Stimulated activated CD4-positive, alpha-beta T cell treated with anti-CD3 and anti-CD28 coated beads, Interleukin-4, amount 100 ng/mL, for 48 hours (primary cell): ENCODE measurements around the gene PROM1.

Source experiments
- DNase-seq, 2 donors: peaks; one replicate each; pipeline ENCODE4 v3.0.0-alpha.2; 2020; ENCODE audit warnings: low read depth in 2 of 2

The PROM1 gene

DNA sequence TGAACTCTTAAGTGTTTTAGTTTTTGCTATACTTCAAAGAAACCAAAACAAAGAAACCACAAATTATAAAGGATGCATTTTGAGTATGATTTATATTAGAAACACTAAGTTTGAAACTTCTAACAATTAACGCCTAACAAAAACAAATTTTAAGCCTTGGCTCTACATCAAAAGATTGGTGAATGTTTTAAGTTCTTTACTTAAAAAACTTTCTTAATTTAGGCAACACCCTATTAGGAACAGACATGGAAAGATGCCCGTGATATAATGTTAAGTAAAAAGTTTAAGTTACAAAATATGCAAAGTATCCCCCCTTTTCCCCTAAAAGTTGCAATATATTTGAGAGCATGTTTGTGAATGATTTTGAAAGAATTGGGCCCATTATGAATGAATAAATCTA, 21.2 kb downstream of the PROM1 start:
- no peak for DNase-seq

DNA sequence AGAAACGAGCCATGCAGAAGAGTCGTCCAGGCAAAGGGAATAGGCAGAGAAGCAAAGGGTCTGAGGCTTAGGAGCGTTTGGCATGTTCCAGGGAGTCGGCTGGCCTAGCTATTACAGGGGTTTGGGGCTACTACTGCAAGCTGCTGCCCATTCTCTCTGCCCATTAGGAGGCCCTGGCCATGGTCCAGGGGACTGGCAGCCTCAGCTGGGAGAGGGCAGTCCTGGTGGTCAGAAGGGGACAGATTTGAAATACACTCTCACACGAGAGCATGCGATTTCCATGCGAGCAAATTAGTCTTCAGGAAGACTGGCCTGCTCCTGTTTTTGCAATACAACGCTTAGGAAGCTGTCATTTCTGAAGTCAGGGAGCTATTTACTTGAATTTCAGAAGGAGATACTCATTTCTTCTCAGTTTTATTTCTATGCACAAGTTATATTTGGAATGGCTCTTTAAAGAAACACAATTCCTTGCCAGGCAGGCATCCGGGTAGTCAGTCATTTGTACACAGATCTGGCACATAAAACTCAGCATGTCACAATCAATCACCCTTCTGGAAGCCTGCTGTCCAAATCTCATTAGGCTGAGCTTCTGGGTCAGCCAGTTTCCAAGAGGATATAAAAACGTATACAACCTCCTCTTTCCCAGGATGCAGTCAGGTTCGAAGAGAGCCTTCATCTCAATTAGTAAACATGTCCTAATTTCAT, 27.0 kb downstream of the PROM1 start:
- DNase-seq: no peak

GRCh38 chr4:16055873-16056272, 27.9 kb downstream of the PROM1 start:
- no peak for DNase-seq

DNA sequence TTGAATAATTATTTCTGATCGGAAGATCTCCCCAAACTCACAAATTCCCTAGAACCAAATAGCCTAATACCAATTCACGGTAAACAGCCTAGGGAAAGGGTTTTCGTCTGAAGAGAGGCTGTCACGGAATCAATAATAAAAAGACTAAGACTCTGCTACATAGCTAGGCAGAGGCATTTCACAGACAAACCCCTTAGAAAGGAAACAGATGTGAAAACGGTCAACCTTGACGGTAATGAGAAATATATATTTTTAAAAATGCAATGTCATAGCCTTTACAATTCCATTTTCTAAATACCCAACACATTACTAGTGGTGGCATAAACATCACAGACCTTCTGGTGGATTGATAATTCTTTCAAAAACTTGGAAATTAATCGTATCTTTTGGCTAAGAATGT, 28.4 kb downstream of the PROM1 start:
- DNase-seq: no peak

- no peak for DNase-seq
Measured at GRCh38 chr4:16052939-16053338, 30.9 kb downstream of the PROM1 start.

DNA sequence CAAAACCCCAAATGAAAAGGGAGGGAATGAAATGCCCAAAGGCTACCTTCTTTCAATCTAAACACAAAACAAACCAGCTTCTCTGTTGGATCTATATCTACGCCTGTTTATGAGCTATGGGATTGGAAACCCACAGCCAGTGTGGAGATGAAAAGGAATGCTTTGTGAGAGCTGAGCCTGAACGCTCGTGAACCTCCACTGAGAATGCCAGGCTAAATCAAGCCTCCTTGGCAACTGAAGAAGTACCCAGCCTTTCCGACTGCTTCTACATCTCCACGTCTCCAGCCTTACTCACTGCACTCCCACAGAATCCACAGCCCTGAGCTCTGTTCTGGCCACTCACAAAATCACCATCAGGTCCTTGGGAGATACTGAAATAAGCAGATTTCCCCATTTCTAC, 31.8 kb downstream of the PROM1 start:
- DNase-seq: no peak

DNA sequence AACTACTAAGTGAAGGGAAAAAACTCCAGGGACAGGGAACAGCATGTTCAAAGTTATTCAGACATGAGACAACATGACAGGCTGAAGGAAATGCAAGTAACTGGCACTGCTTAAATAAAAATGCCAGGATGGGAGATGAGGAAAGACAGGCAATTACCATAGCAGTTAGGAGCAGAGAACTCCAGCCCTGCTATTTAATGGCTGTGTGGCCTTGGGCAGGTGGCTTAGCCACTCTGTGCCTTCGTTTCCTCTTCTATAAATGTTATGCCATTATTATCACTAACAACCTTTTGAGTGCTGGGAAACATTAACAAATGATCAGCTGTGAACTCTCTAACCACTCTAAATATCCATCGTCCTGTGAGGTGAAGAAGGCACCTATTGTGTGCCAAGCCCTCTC, 32.7 kb downstream of the PROM1 start:
- no peak for DNase-seq

DNA sequence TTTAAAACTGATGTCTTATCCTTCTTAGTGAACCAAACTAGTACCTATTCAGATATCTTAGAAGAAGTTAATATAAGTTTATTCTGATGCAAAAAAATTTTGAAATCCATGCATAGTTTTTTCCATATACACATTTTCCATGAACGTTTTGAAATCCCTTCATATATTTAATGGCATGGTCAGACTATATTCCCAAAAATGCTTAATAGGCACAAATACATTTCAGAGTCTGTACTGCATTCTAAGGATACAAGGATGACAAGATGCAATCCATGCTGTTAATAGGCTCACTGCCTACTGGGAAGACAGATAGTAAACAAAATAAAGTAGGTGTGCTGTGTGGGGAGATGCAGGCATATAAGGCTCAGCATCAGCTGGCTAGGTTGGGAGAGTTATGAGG, 33.2 kb downstream of the PROM1 start:
- no peak for DNase-seq

DNA sequence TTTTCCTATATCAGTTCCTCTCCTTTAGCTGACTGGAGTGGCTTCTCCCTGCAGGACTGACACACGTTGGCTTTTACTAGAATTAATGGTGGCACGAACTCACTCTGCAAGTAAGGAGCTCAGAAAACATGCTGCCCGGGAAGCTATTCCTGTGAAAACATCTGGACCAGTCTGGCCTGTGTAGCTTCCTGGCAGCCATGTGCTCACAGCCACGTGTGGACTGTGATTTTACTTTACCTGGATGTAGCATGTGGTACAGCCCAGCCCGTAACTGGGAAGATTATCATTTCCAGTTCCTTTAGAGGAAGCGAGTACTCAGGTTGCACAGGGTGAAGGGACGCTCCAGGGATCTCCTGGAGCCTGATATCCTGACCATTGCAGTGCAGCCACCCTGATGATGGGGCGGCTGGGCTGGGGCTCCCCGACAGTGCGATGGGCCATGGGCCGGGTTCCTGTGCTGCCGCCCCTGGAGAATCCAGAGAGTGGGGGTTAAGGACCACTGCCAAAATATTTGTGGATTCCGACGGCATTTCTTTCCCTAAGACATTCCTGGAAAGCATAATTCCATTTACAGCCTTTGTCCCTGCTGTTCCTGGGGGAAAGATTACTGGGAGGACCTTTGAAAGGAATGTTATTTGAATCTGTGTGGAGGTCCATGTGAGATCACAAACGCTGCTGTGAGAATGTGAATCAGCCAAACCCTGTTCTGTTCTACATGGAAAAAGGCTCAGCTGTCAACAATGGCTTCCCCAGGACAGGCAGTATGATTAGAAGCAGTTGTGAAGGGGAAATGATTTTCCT, 35.0 kb downstream of the PROM1 start:
- DNase-seq: no peak

DNA sequence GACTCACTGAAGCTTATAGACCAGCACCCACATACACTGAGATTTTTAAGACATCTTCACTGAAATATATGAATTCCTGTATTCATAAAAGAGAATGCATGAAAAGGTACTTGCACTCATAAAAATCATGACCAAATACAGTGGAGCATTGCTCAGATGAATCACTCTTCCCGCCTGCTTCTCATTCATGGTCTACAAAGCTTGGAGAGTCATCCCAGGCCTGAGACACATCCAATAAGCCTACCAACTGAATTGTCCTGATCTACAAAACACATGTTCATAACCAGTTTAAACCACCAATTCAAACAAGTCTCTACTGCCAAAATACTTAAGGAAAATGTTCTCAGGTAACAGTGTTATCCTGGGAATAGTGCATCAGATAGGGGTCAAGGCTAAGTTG, 38.1 kb downstream of the PROM1 start:
- no peak for DNase-seq

DNA sequence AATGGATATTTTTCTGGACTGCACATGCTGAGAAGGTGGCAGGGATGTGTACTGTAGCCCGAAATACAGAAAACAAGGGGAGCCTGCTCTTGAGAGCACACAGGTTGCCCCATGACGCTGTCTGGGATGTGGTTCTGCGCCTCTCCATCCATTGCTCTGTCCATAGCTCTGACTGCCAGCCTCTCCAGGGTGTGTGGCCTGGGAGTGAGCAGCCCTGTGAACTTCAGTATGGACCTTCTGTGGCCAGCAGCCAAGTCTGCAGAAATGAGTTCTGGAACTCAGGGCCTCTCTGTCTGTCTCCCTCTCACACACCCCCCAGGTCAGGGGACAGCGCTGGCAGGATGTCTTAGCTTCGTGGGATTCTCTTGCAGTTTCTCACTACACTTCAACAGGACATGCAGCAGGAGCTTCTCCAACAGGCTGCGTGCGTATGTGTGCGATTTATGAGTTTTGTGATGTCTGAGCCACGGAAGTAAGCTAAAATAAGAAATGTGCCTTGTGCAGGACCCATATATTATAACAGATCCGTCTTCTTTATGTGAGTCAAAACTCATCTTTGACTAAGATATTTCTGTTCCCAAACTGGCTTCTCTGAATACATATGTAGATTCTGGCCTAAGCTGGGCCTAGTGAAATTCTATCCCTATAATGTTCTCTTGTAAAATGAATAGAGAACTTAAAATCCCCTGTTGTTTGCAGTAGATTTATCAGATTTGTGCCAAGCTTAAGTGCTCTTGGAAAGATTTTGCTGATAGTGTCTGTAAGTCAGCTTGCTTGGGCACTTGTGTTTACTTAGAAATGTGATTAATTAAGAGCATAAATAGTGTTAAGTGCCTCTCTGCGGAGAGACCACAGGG, 40.0 kb downstream of the PROM1 start:
- DNase-seq: no peak

DNA sequence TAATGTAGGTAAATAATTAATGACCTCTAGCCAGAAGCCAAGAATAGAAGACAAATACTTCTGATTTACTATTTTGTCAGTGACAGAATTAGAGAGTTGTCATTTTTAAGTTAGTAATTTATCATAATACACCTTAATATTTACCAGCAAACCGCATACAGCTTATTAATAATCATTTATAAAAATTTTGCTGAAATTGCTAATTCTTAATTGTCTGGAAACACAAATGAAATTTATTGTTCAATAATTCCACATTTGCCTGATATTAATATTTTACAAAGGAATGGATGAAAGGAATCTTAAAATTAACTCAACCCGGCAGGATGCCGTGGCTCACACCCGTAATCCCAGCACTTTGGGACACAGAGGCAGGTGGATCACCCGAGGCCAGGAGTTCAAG, 44.7 kb downstream of the PROM1 start:
- DNase-seq: no peak

DNA sequence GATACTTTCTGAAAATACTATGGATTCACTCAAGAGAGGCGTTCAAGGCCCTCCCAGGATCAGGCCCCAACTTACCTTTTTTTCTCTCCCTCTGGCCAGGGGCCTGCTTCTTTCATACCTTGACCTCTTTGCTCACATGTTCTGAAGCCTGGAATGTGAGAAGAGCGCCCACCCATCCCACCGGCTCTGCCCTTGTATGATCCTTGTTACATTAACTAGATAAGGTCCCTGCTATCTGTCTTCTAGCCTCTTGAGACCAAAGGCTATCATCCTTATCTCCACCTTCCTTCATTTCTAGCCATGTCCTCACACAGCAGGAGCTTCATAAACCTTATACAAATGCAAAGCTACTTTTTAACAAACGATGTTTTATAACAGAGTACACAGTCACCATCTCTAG, 45.9 kb downstream of the PROM1 start:
- DNase-seq: no peak

- DNase-seq: no peak
Measured at GRCh38 chr4:16035843-16036242, 48.0 kb downstream of the PROM1 start.

DNA sequence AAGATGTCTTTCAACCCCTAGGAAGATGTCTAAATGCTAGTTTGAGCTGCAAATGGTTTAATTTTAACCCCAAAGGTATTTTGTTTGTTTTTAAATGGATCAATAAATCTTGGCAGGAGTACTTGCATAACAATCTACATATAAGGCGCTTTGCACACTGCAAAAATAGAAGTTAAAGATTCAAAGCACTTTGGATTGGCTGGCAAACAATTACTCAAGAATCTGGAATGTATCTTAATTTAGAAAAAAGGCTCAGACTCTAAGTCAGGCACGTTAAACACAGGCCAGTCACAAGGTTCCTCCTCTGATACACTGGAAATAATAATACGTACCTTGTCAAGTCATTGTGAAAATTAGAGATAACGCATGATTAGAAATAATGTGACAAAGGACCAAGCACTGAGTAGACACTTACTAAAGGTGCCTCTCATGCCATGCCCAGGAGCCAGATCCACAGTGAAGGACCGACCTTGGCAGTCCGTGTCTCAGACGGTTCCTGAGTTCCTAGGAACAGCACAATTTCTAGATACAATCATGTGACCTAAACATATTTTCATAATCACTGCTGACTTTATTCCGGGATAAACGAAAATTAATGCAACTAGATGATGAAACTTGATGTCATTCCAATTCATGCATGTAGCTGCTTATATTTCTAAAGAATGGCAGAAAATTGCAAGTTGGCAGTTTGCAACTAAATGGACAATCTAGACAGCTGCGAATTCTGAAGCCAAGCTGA, 49.6 kb downstream of the PROM1 start:
- no peak for DNase-seq

DNA sequence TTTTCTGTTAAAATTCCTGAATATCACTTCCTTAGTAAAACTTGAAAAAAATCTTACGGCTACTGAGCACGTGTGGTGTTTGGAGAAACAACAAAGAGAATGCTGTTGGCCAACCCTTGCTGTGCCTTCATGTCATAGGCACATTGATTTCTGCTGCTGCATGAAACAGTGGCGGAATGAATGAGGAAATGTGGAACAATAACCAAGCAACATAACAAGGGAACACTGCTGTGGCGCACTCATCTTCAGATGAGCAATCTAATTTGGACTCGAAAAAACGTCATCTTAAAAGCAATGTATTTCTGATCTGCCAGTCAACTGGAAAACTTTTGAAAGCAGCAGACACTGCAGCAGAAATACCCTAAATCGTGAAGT, 51.4 kb downstream of the PROM1 start:
- no peak for DNase-seq

- DNase-seq: no peak
Measured at GRCh38 chr4:16031546-16032395, 52.1 kb downstream of the PROM1 start.

DNA sequence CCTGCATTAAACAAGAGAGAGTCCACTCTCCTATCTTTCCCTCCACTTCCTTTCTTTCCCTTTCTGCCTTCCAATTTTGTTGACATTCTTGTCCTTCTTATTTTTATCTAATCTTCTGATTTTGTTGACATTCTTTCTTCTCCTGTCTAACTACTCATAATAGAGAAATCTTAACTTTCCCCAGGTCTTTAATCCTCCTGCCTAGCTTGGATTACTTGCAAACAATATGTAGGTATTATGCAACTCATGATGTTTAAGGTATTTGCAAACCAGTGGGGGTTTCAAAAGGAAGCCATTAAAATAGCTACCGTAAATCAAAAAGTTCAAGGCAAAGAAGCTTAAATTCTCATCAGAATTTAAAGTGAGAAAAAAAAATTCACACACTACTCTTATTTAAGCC, 53.9 kb downstream of the PROM1 start:
- DNase-seq: no peak

DNA sequence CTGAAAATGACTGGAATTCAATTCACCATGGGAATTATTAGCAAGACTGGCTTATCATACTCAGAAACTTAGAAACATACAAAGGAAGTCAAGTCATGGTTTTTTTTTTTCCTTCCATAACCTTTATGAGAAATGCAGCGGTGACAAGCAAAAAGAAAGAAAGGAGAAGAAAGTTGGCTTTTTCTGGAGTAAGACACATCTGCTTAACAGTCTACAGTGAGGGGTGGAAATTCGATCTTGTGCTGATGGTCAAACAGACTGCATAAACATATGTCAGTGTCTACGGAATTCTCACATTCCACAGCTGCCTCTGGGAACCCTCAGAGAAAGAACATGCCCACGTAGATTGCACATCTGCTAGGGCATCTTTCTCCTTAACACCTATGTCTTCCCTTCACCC, 54.6 kb downstream of the PROM1 start:
- no peak for DNase-seq

DNA sequence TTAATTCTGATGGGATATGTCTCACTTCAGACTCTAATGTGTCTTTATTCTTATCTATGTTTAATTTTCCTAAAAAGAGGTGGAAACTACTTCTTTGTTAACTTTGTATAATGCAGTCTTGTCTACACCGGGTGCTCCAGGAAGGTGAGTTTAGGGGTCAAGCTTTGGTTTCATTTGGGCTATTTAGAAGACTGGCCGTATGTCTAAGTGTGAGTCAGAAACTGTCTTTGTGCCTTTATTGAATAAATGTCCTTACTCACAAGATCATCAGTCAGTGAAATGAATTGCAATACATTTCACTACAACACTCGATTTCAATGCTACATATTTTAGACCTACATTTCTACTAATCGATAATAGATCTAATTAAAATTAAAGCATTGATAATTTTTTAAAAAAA, 56.2 kb downstream of the PROM1 start:
- no peak for DNase-seq

GRCh38 chr4:16027114-16027513, 56.7 kb downstream of the PROM1 start:
- no peak for DNase-seq
